Gastrocnemius medialis (tissue), 4 donors: Measurements from ENCODE around the gene SHROOM3.

Experiments
- POLR2A ChIP-seq, 2 donors: fragments of 450-650 bp; IDR thresholded peaks; one replicate each; pipeline ENCODE4 v1.6.1; 2017; ENCODE audit warnings: antibody characterized with exemption in 2 of 2, mild to moderate bottlenecking in 2 of 2, moderate library complexity in 2 of 2
- TF ChIP-seq, protein P1 (sequence below), 5 experiments: fragments of 450-650 bp in 3 of 5; fragments of 200-600 bp in 2 of 5; sonication (generic) in 2 of 5; IDR thresholded peaks in 4 of 5; conservative IDR thresholded peaks in 1 of 5; 1 replicate in 4 of 5; 2 replicates in 1 of 5; pipeline ENCODE4 v1.5.1; 2016 to 2019; ENCODE audit warnings: antibody characterized with exemption in 5 of 5, mild to moderate bottlenecking in 3 of 5, moderate library complexity in 3 of 5

DNA sequence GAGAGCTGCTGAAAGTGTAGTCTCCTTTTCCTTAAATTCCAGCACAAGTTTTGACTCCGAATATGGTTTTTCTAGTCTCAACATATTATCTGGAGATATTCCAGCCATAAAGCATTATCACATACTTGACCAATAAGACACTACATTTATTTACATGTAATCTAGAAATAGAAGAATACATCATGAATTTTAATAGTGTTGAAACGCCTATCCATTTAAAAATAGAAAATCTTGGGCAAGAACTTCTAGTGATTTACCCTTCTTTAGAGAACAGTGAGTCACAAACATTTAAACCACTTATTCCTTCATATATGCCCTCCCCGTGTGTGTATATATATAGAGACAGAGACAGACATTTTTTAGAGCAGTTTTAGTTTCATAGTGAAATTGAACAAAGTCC, 301.4 kb downstream of the SHROOM3 start:
- TF ChIP-seq, protein P1, sequence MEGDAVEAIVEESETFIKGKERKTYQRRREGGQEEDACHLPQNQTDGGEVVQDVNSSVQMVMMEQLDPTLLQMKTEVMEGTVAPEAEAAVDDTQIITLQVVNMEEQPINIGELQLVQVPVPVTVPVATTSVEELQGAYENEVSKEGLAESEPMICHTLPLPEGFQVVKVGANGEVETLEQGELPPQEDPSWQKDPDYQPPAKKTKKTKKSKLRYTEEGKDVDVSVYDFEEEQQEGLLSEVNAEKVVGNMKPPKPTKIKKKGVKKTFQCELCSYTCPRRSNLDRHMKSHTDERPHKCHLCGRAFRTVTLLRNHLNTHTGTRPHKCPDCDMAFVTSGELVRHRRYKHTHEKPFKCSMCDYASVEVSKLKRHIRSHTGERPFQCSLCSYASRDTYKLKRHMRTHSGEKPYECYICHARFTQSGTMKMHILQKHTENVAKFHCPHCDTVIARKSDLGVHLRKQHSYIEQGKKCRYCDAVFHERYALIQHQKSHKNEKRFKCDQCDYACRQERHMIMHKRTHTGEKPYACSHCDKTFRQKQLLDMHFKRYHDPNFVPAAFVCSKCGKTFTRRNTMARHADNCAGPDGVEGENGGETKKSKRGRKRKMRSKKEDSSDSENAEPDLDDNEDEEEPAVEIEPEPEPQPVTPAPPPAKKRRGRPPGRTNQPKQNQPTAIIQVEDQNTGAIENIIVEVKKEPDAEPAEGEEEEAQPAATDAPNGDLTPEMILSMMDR (IDR thresholded peaks at IDR 0.05 in 4 of 5, conservative IDR thresholded peaks at IDR 0.05 in 1 of 5): no peak
- no peak for TF ChIP-seq POLR2A (IDR thresholded peaks at IDR 0.05)
